HEK293 (cell line): Measurements from ENCODE around the gene C9orf72.

Experiments
- CTCF ChIA-PET: fragments of 350-600 bp; formaldehyde crosslinking; extraction: SDS; loops from one replicate; lab custom pipeline; 2021; ENCODE audit warnings: antibody characterized with exemption; lab: Yijun Ruan, JAX
- POLR2A ChIA-PET: fragments of 300-600 bp; formaldehyde crosslinking; extraction: SDS; loops from one replicate; lab custom pipeline; 2020; ENCODE audit warnings: antibody characterized with exemption, inconsistent platforms; lab: Yijun Ruan, JAX
- H3K27ac ChIP-seq: fragments of 200-500 bp; sonication (Bioruptor generic); 2 replicates; pipeline ENCODE4 v1.5.1; 2014; ENCODE audit warnings: low read depth, low read length, control low read depth, inconsistent platforms; ENCODE audit errors: extremely low read depth
- H3K36me3 ChIP-seq, 2 experiments: fragments of 200-500 bp in 1 of 2; sonication (Bioruptor generic) in 1 of 2; 1 replicate in 1 of 2; 2 replicates in 1 of 2; pipeline ENCODE4 v1.5.1; 2014 to 2017; ENCODE audit warnings: inconsistent platforms in 2 of 2, low read length in 2 of 2; ENCODE audit not compliant: control insufficient read depth in 2 of 2, insufficient read depth in 1 of 2
- H3K4me1 ChIP-seq: fragments of 200-500 bp; sonication (Bioruptor generic); 2 replicates; pipeline ENCODE4 v1.5.1; 2014; ENCODE audit warnings: mild to moderate bottlenecking, low read length, inconsistent platforms; ENCODE audit not compliant: control insufficient read depth, insufficient read depth
- H3K4me3 ChIP-seq: 2 replicates; pipeline ENCODE4 v1.5.1; 2011; ENCODE audit warnings: low read depth, mild to moderate bottlenecking, control low read depth, low read length, moderate library complexity
- H3K9me3 ChIP-seq: fragments of 200-500 bp; sonication (Bioruptor generic); 2 replicates; pipeline ENCODE4 v1.5.1; 2014; ENCODE audit warnings: low read depth, low read length, inconsistent platforms; ENCODE audit not compliant: control insufficient read depth, insufficient read depth
- KLF16 ChIP-seq: fragments of 450-650 bp; formaldehyde crosslinking; IDR thresholded peaks from 2 replicates; pipeline ENCODE4 v1.5.1; 2017; ENCODE audit warnings: missing biosample characterization, missing genetic modification characterization
- KLF8 ChIP-seq: fragments of 450-650 bp; formaldehyde crosslinking; IDR thresholded peaks from 2 replicates; pipeline ENCODE4 v1.5.1; 2016; ENCODE audit warnings: missing biosample characterization, missing genetic modification characterization
- MYNN ChIP-seq: fragments of 450-650 bp; formaldehyde crosslinking; IDR thresholded peaks from 2 replicates; pipeline ENCODE4 v1.5.1; 2016; ENCODE audit warnings: missing biosample characterization, missing genetic modification characterization, borderline replicate concordance
- PRDM2 ChIP-seq: fragments of 450-650 bp; formaldehyde crosslinking; IDR thresholded peaks from 2 replicates; pipeline ENCODE4 v1.5.1; 2016; ENCODE audit warnings: missing biosample characterization, missing genetic modification characterization, borderline replicate concordance
- ZFP3 ChIP-seq: fragments of 450-650 bp; formaldehyde crosslinking; IDR thresholded peaks from 2 replicates; pipeline ENCODE4 v1.5.1; 2016; ENCODE audit warnings: low read depth, missing biosample characterization, missing genetic modification characterization
- ZNF140 ChIP-seq: fragments of 450-650 bp; formaldehyde crosslinking; IDR thresholded peaks from 2 replicates; pipeline ENCODE4 v1.5.1; 2016; ENCODE audit warnings: missing biosample characterization, missing genetic modification characterization
- ZNF148 ChIP-seq: fragments of 450-650 bp; formaldehyde crosslinking; IDR thresholded peaks from 2 replicates; pipeline ENCODE4 v1.5.0; 2017; ENCODE audit warnings: missing biosample characterization, missing genetic modification characterization, borderline replicate concordance
- ZNF174 ChIP-seq: fragments of 450-650 bp; formaldehyde crosslinking; IDR thresholded peaks from 2 replicates; pipeline ENCODE4 v1.5.0; 2017; ENCODE audit warnings: missing biosample characterization, mild to moderate bottlenecking, missing genetic modification characterization
- ZNF184 ChIP-seq: fragments of 450-650 bp; IDR thresholded peaks from 2 replicates; pipeline ENCODE4 v1.5.1; 2018; ENCODE audit warnings: missing biosample characterization, mild to moderate bottlenecking, missing genetic modification characterization
- ZNF211 ChIP-seq: fragments of 450-650 bp; formaldehyde crosslinking; IDR thresholded peaks from 2 replicates; pipeline ENCODE4 v1.5.1; 2016; ENCODE audit warnings: low read depth, missing biosample characterization, missing genetic modification characterization
- ZNF248 ChIP-seq: fragments of 450-650 bp; formaldehyde crosslinking; IDR thresholded peaks from 2 replicates; pipeline ENCODE4 v1.5.1; 2017; ENCODE audit warnings: missing biosample characterization, missing genetic modification characterization
- ZNF514 ChIP-seq: fragments of 450-650 bp; formaldehyde crosslinking; IDR thresholded peaks from 2 replicates; pipeline ENCODE4 v1.5.1; 2016; ENCODE audit warnings: missing biosample characterization, missing genetic modification characterization
- ZNF585B ChIP-seq: fragments of 450-650 bp; formaldehyde crosslinking; IDR thresholded peaks from 2 replicates; pipeline ENCODE4 v1.5.1; 2016; ENCODE audit warnings: missing biosample characterization, missing genetic modification characterization
- ZNF639 ChIP-seq: fragments of 450-650 bp; formaldehyde crosslinking; IDR thresholded peaks from 2 replicates; pipeline ENCODE4 v1.5.1; 2016; ENCODE audit warnings: missing biosample characterization, missing genetic modification characterization
- ZNF658 ChIP-seq: fragments of 450-650 bp; formaldehyde crosslinking; IDR thresholded peaks from 2 replicates; pipeline ENCODE4; 2016; ENCODE audit warnings: missing biosample characterization, missing genetic modification characterization
- ZNF660 ChIP-seq: fragments of 450-650 bp; IDR thresholded peaks from 2 replicates; pipeline ENCODE4 v1.5.1; 2018; ENCODE audit warnings: missing biosample characterization, mild to moderate bottlenecking, missing genetic modification characterization
- ZNF670 ChIP-seq: fragments of 450-650 bp; formaldehyde crosslinking; IDR thresholded peaks from 2 replicates; pipeline ENCODE4 v1.5.1; 2016; ENCODE audit warnings: missing biosample characterization, missing genetic modification characterization, low read depth
- ZNF768 ChIP-seq: fragments of 450-650 bp; formaldehyde crosslinking; IDR thresholded peaks from 2 replicates; pipeline ENCODE4 v1.5.1; 2018; ENCODE audit warnings: missing biosample characterization, mild to moderate bottlenecking, missing genetic modification characterization
- ZNF776 ChIP-seq: fragments of 450-650 bp; formaldehyde crosslinking; IDR thresholded peaks from 2 replicates; pipeline ENCODE4 v1.5.0; 2017; ENCODE audit warnings: missing biosample characterization, missing genetic modification characterization, borderline replicate concordance
- ZSCAN4 ChIP-seq: fragments of 450-650 bp; formaldehyde crosslinking; IDR thresholded peaks from 2 replicates; pipeline ENCODE4 v1.5.1; 2017; ENCODE audit warnings: missing biosample characterization, missing genetic modification characterization
- ZSCAN5A ChIP-seq: fragments of 450-650 bp; formaldehyde crosslinking; IDR thresholded peaks from 2 replicates; pipeline ENCODE4 v1.5.1; 2016; ENCODE audit warnings: missing biosample characterization, missing genetic modification characterization

C9orf72 gene

GRCh38 chr9:27528076-27528885, 45.0 kb downstream of the C9orf72 start:
- ChIA-PET CTCF (interaction anchor here (0.6 to 1.6 kb wide), 5 partner anchors 12 to 79 kb away, joined by 3 to 6 read pairs (median 3); no protein-coding TSS in a partner anchor), POLR2A (no interaction called here)
- Histone ChIP-seq H3K9me3 (no peaks in the 10 kb centered on the region), H3K27ac (peak overlapping the region; percentile 85), H3K4me3 (peak overlapping the region; percentile 75), H3K36me3 (no peaks in the 10 kb centered on the region), H3K4me1 (0 out of 2 replicates have a peak, but pooled peaks cover 1% of the 10 kb centered on the region)
- TF ChIP-seq PRDM2 (tag by site-specific recombination) (no peak), ZNF658 (no peak), ZSCAN5A (tag by site-specific recombination) (no peak), ZNF768 (tag by site-specific recombination) (no peak), MYNN (tag by site-specific recombination) (no peak), ZNF248 (tag by site-specific recombination) (no peak), ZNF660 (tag by site-specific recombination) (no peak), ZNF211 (tag by site-specific recombination) (no peak), ZNF639 (tag by site-specific recombination) (no peak), ZNF148 (tag by site-specific recombination) (no peak), ZNF184 (tag by site-specific recombination) (no peak), KLF16 (no peak), ZNF140 (tag by site-specific recombination) (no peak), ZNF776 (tag by site-specific recombination) (no peak), ZNF174 (no peak), ZNF585B (tag by site-specific recombination) (no peak), ZSCAN4 (tag by site-specific recombination) (no peak), KLF8 (tag by site-specific recombination) (no peak; the same call in 1 of the 2 replicates), ZFP3 (no peak), ZNF670 (no peak), ZNF514 (tag by site-specific recombination) (no peak)
